CD14-positive monocyte (primary cell): Measurements from ENCODE around the gene CHID1. TPM values are rescaled to one million over a fixed set of nuclear protein-coding genes. Genes with fewer than 3 reads are reported as not detected.

Experiments
- DNase-seq, 3 donors: peaks; one replicate each; pipeline ENCODE4 v3.0.0-alpha.2; 2011 to 2022
- H2AFZ ChIP-seq: 2 replicates; pipeline ENCODE4 v1.6.0; 2012; ENCODE audit warnings: mild to moderate bottlenecking, low read depth, low read length, inconsistent platforms; ENCODE audit not compliant: insufficient read depth, poor library complexity, severe bottlenecking
- H3K27ac ChIP-seq, 2 donors: 1 replicate in 1 of 2; 2 replicates in 1 of 2; pipeline ENCODE4 v1.5.1; 2012 to 2013; ENCODE audit warnings: low read length in 2 of 2, control low read depth in 1 of 2, inconsistent platforms in 1 of 2, low read depth in 1 of 2, mild to moderate bottlenecking in 1 of 2
- H3K27me3 ChIP-seq, 2 donors: one replicate each; pipeline versions ENCODE4 v1.6.0 to v1.6.1; 2011 to 2013; ENCODE audit warnings: low read length in 2 of 2; ENCODE audit not compliant: control insufficient read depth in 2 of 2, insufficient read depth in 2 of 2
- H3K36me3 ChIP-seq, 2 donors: replicated peaks in 1 of 2; 1 replicate in 1 of 2; 2 replicates in 1 of 2; pipeline versions ENCODE4 v1.5.1 to v1.6.1; 2012 to 2013; ENCODE audit warnings: low read length in 2 of 2, control low read depth in 1 of 2, inconsistent platforms in 1 of 2, mild to moderate bottlenecking in 1 of 2; ENCODE audit not compliant: insufficient read depth in 2 of 2, control insufficient read depth in 1 of 2
- H3K4me1 ChIP-seq, 2 donors: 1 replicate in 1 of 2; 2 replicates in 1 of 2; pipeline versions ENCODE4 v1.5.1 to v1.6.1; 2012 to 2013; ENCODE audit warnings: low read length in 2 of 2, control low read depth in 1 of 2, inconsistent platforms in 1 of 2, mild to moderate bottlenecking in 1 of 2, moderate library complexity in 1 of 2; ENCODE audit not compliant: insufficient read depth in 2 of 2, control insufficient read depth in 1 of 2
- H3K4me2 ChIP-seq: replicated peaks from 2 replicates; pipeline ENCODE3; 2012; ENCODE audit warnings: low read length, moderate library complexity, mild to moderate bottlenecking; ENCODE audit not compliant: poor library complexity, severe bottlenecking; ENCODE audit errors: extremely low read depth
- H3K4me3 ChIP-seq, 3 experiments: fragments of 200-600 bp in 1 of 3; sonication (generic) in 1 of 3; replicated peaks in 1 of 3; 1 replicate in 2 of 3; 2 replicates in 1 of 3; pipeline ENCODE4 v1.5.1; 2011 to 2013; ENCODE audit warnings: low read length in 3 of 3, mild to moderate bottlenecking in 3 of 3, control low read depth in 2 of 3, low read depth in 2 of 3, inconsistent platforms in 1 of 3, moderate library complexity in 1 of 3
- H3K79me2 ChIP-seq: 2 replicates; pipeline ENCODE4 v1.6.0; 2012; ENCODE audit warnings: mild to moderate bottlenecking, control low read depth, inconsistent platforms, low read length, moderate library complexity; ENCODE audit not compliant: insufficient read depth
- H3K9ac ChIP-seq: 2 replicates; pipeline ENCODE4 v1.6.0; 2017; ENCODE audit warnings: low read length, mild to moderate bottlenecking; ENCODE audit not compliant: insufficient read depth, poor library complexity, severe bottlenecking
- H3K9me3 ChIP-seq, 2 donors: replicated peaks in 1 of 2; 1 replicate in 1 of 2; 2 replicates in 1 of 2; pipeline versions ENCODE4 v1.5.1 to v1.6.1; 2012 to 2013; ENCODE audit warnings: low read length in 2 of 2, control low read depth in 1 of 2; ENCODE audit not compliant: control insufficient read depth in 1 of 2, insufficient read depth in 1 of 2
- H4K20me1 ChIP-seq: 2 replicates; pipeline ENCODE4 v1.6.0; 2012; ENCODE audit warnings: mild to moderate bottlenecking, low read length, control low read depth, moderate library complexity; ENCODE audit not compliant: insufficient read depth
- H3K27ac Mint-ChIP-seq, 7 donors: one replicate each; pipeline ENCODE4 v1.8.0; 2020; ENCODE audit warnings: mild to moderate bottlenecking in 7 of 7, mixed read lengths in 7 of 7, moderate library complexity in 6 of 7, inconsistent platforms in 2 of 7
- H3K27me3 Mint-ChIP-seq, 3 donors: one replicate each; pipeline ENCODE4 v1.8.0; 2021 to 2022; ENCODE audit warnings: low read depth in 3 of 3, mild to moderate bottlenecking in 3 of 3, mixed read lengths in 3 of 3, moderate library complexity in 3 of 3, inconsistent platforms in 1 of 3
- H3K36me3 Mint-ChIP-seq, 2 donors: one replicate each; pipeline ENCODE4 v1.8.0; 2020; ENCODE audit warnings: mixed read lengths in 2 of 2, inconsistent platforms in 1 of 2, mild to moderate bottlenecking in 1 of 2
- H3K4me1 Mint-ChIP-seq: one replicate; pipeline ENCODE4 v1.8.0; 2020; ENCODE audit warnings: mild to moderate bottlenecking, mixed read lengths
- H3K4me3 Mint-ChIP-seq, 2 donors: one replicate each; pipeline ENCODE4 v1.8.0; 2020; ENCODE audit warnings: mild to moderate bottlenecking in 2 of 2, mixed read lengths in 2 of 2, moderate library complexity in 1 of 2
- H3K9me3 Mint-ChIP-seq, 7 donors: one replicate each; pipeline ENCODE4 v1.8.0; 2020 to 2022; ENCODE audit warnings: mixed read lengths in 7 of 7, mild to moderate bottlenecking in 6 of 7, moderate library complexity in 6 of 7, inconsistent platforms in 2 of 7
- CTCF ChIP-seq: fragments of 200-600 bp; IDR thresholded peaks from one replicate; pipeline ENCODE4 v1.8.0; 2022; ENCODE audit warnings: antibody characterized with exemption, mild to moderate bottlenecking
- WGBS: methylation state at CpG from one replicate; pipeline ENCODE4 v1.1.5; 2013; ENCODE audit warnings: missing lambda C conversion rate; ENCODE audit not compliant: insufficient coverage; 5-methylcytosine and 5-hydroxymethylcytosine counted together
- intact Hi-C, 2 donors: fragments of 100-400 bp; cut with micrococcal nuclease; formaldehyde crosslinking; loops; one replicate each; pipeline versions ENCODE4 v1.15.0 to v1.15.1; 2023
- polyA plus RNA-seq, 3 donors: library from polyadenylated mRNA; depleted of rRNA in 1 of 3; unstranded in 2 of 3; stranded (reverse) in 1 of 3; fragments of 300-500 nt in 2 of 3; fragments of >200 nt in 1 of 3; fragmentation: Illumina TruSeq in 2 of 3; gene quantifications; 1 replicate in 2 of 3; 2 replicates in 1 of 3; pipeline ENCODE4 v1.2.3, GENCODE V29; 2012 to 2021

Gene CHID1
- polyA plus RNA-seq, 3 donors, result 23.2 to 45.4 (median 45.0) TPM

DNA sequence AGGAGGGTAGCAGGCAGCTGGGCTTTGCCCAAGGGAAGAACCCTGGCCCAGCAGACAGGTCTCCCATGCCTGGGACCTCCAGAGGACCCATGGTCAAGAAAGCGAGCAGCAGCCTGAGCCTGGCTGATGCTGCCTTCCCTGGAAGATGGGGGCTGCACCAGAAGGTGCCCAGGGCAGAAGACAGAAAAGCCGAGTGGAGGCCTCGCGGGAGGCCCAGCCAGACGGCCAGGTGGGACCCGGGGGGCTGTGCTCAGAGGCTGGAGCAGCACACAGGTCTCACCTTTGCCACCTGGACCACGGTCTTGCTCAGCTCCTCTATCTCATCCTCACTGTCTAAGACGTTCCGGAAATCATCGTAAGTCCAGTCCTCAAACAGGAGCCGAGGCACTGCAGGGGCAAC, 10.9 kb downstream of the CHID1 start:
- Histone ChIP-seq H3K9ac (no peak overlapping the region), H3K27me3 (no peaks in the 10 kb centered on the region), H3K4me3 (no peak overlapping the region), H3K4me1 (no peaks in the 10 kb centered on the region), H3K9me3 (no peaks in the 10 kb centered on the region), H4K20me1 (no peaks in the 10 kb centered on the region), H3K4me2 (no peak overlapping the region), H2AFZ (no peak overlapping the region), H3K27ac (no peak overlapping the region), H3K36me3 (peaks cover 57 to 62% of the 10 kb centered on the region in 2 donors), H3K79me2 (no peaks in the 10 kb centered on the region)
- Mint-ChIP-seq H3K4me1 (no peaks in the 10 kb centered on the region), H3K27me3 (peaks cover 0 to 1% (median 0%) of the 10 kb centered on the region in 3 donors), H3K36me3 (peaks cover 47 to 63% of the 10 kb centered on the region in 2 donors), H3K9me3 (no peaks in the 10 kb centered on the region), H3K27ac (peak overlapping the region in 1 of 7 donors; percentile 68), H3K4me3 (no peak overlapping the region)
- DNase-seq, result no peak
- TF ChIP-seq CTCF, result no peak
- WGBS, result 97% methylated on average over 7 of the region's 11 CpGs
- intact Hi-C loops, result no loop called here

DNA sequence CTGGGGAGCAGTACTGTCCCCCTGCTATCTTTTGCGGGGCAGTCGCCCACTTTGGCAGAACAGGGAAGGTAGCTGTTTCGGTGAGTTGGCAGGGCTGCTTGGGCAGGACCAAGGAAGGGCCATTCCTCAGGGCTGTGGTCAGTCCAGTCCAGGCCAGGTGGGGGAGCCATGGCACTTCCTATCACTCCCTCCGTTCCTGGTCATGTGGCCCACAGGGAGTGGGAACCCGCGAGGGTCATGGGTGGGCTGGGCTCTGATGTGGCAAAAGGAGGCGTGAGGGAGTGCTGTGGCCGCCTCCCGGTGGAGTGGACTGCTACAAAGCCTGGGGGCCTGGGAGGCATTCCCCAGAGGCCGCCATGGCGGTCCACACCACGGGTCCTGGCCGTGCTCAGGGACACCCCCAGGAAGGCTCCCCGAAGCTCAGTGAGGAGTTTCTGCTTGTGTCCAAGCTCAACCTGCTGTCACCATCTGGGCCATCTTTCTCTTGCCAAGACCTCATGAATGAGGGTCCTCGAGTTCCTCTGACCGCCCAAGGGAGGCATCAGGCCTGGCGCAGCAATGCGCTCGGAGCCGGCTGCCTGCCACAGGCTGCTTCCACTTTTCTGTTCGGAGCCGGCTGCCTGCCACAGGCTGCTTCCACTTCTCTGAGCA, 11.9 kb downstream of the CHID1 start:
- Mint-ChIP-seq H3K36me3 (peaks cover 37 to 52% of the 10 kb centered on the region in 2 donors), H3K4me3 (no peak overlapping the region), H3K4me1 (no peaks in the 10 kb centered on the region), H3K9me3 (no peaks in the 10 kb centered on the region), H3K27me3 (no peaks in the 10 kb centered on the region), H3K27ac (no peak overlapping the region)
- Histone ChIP-seq H3K9me3 (no peaks in the 10 kb centered on the region), H3K79me2 (no peaks in the 10 kb centered on the region), H3K9ac (no peak overlapping the region), H3K27me3 (no peaks in the 10 kb centered on the region), H4K20me1 (no peaks in the 10 kb centered on the region), H3K36me3 (peaks cover 48 to 51% of the 10 kb centered on the region in 2 donors), H3K4me1 (no peaks in the 10 kb centered on the region), H3K4me3 (no peak overlapping the region), H3K4me2 (no peak overlapping the region), H2AFZ (no peak overlapping the region), H3K27ac (no peak overlapping the region)
- no peak for TF ChIP-seq CTCF
- WGBS, result 96% methylated on average over 13 of the region's 22 CpGs
- DNase-seq, result no peak
- intact Hi-C loops, result no loop called here
